Gastrocnemius medialis (tissue), 4 donors: ENCODE data around the gene GIGYF2.

ENCODE experiments used
- POLR2A ChIP-seq, 2 donors: fragments of 450-650 bp; IDR thresholded peaks; one replicate each; pipeline ENCODE4 v1.6.1; 2017; ENCODE audit warnings: antibody characterized with exemption in 2 of 2, mild to moderate bottlenecking in 2 of 2, moderate library complexity in 2 of 2
- TF ChIP-seq, protein P1 (sequence below), 5 experiments: fragments of 450-650 bp in 3 of 5; fragments of 200-600 bp in 2 of 5; sonication (generic) in 2 of 5; IDR thresholded peaks in 4 of 5; conservative IDR thresholded peaks in 1 of 5; 1 replicate in 4 of 5; 2 replicates in 1 of 5; pipeline ENCODE4 v1.5.1; 2016 to 2019; ENCODE audit warnings: antibody characterized with exemption in 5 of 5, mild to moderate bottlenecking in 3 of 5, moderate library complexity in 3 of 5

DNA sequence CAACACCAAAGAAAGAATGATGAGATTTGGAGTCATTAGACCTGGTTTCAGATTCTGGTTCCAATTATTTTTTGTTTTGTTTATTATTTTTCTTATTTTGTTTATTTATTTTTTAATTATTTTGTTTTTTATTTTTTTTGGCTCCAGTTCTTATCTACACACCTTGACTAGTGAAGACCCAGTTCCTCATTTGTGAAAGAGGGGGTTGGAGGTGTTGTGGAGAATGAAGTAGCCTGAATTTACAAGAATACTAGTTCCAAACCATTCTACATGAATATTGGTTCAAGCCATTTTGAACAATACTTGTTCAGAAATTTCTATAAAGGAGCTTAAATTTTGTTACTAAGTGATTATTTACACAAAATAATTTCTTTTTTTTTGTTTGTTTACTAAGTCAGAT lies 86.1 kb downstream of the GIGYF2 start:
- no peak for TF ChIP-seq POLR2A (IDR thresholded peaks at IDR 0.05)
- TF ChIP-seq, protein P1, sequence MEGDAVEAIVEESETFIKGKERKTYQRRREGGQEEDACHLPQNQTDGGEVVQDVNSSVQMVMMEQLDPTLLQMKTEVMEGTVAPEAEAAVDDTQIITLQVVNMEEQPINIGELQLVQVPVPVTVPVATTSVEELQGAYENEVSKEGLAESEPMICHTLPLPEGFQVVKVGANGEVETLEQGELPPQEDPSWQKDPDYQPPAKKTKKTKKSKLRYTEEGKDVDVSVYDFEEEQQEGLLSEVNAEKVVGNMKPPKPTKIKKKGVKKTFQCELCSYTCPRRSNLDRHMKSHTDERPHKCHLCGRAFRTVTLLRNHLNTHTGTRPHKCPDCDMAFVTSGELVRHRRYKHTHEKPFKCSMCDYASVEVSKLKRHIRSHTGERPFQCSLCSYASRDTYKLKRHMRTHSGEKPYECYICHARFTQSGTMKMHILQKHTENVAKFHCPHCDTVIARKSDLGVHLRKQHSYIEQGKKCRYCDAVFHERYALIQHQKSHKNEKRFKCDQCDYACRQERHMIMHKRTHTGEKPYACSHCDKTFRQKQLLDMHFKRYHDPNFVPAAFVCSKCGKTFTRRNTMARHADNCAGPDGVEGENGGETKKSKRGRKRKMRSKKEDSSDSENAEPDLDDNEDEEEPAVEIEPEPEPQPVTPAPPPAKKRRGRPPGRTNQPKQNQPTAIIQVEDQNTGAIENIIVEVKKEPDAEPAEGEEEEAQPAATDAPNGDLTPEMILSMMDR (IDR thresholded peaks at IDR 0.05 in 4 of 5, conservative IDR thresholded peaks at IDR 0.05 in 1 of 5), result no peak
